ENCODE data around the gene ZNHIT6.

ZNHIT6 gene

GRCh38 chr1:85621430-85621829 lies 86.8 kb downstream of the ZNHIT6 start:
- intact Hi-C loops (cut with micrococcal nuclease): no loop called here
- no peaks in the 10 kb centered on the region for H3K36me3 Mint-ChIP-seq (ENCODE audit: low read depth)
- H3K9me3 Mint-ChIP-seq: peaks cover 45% of the 10 kb centered on the region
- peaks cover 2% of the 10 kb centered on the region for H3K27me3 Mint-ChIP-seq
- no peaks in the 10 kb centered on the region for H3K4me1 Mint-ChIP-seq (ENCODE audit: low read depth)
- no peak overlapping the region for H3K27ac Mint-ChIP-seq
- no peak overlapping the region for H3K4me3 Mint-ChIP-seq

GRCh38 chr1:85617633-85618100 lies 90.6 kb downstream of the ZNHIT6 start:
- H3K4me3 Mint-ChIP-seq: no peak overlapping the region
- H3K9me3 Mint-ChIP-seq: peaks cover 40% of the 10 kb centered on the region
- H3K36me3 Mint-ChIP-seq (ENCODE audit: low read depth): no peaks in the 10 kb centered on the region
- H3K4me1 Mint-ChIP-seq (ENCODE audit: low read depth): no peaks in the 10 kb centered on the region
- no peak overlapping the region for H3K27ac Mint-ChIP-seq
- intact Hi-C loops (cut with micrococcal nuclease): no loop called here
- H3K27me3 Mint-ChIP-seq: peaks cover 9% of the 10 kb centered on the region

- no peaks in the 10 kb centered on the region for H3K4me1 Mint-ChIP-seq (ENCODE audit: low read depth)
- peaks cover 9% of the 10 kb centered on the region for H3K27me3 Mint-ChIP-seq
- intact Hi-C loops (cut with micrococcal nuclease): no loop called here
- H3K4me3 Mint-ChIP-seq: no peak overlapping the region
- H3K27ac Mint-ChIP-seq: no peak overlapping the region
- no peaks in the 10 kb centered on the region for H3K36me3 Mint-ChIP-seq (ENCODE audit: low read depth)
- H3K9me3 Mint-ChIP-seq: peaks cover 31% of the 10 kb centered on the region
Measured at GRCh38 chr1:85616736-85617135, 91.5 kb downstream of the ZNHIT6 start.

DNA sequence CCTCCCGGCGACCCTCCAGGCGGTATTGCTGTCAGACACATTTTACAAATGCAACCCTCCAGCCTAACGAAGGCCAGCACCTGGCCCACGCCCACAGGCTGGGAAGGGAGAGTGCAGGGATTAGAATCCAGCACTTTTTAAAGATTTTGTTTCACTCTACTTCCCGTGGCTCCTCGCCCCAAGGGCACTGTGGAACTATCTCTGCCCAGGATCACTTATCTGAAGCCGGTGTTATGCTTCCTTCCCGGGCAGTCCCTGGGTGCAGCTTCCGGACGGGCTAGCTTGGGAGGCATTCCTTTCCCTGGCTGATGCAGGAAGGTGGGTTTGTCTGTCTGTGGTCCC lies 91.9 kb downstream of the ZNHIT6 start:
- intact Hi-C loops (cut with micrococcal nuclease): no loop called here
- Mint-ChIP-seq H3K36me3 (ENCODE audit: low read depth) (no peaks in the 10 kb centered on the region), H3K4me1 (ENCODE audit: low read depth) (no peaks in the 10 kb centered on the region), H3K27ac (no peak overlapping the region), H3K27me3 (peaks cover 9% of the 10 kb centered on the region), H3K4me3 (no peak overlapping the region), H3K9me3 (peaks cover 27% of the 10 kb centered on the region)

- Mint-ChIP-seq H3K4me3 (no peak overlapping the region), H3K36me3 (ENCODE audit: low read depth) (no peaks in the 10 kb centered on the region), H3K4me1 (ENCODE audit: low read depth) (no peaks in the 10 kb centered on the region), H3K27ac (no peak overlapping the region), H3K27me3 (peaks cover 9% of the 10 kb centered on the region), H3K9me3 (peaks cover 21% of the 10 kb centered on the region)
- intact Hi-C loops (cut with micrococcal nuclease): no loop called here
Measured at GRCh38 chr1:85615586-85616363, 92.5 kb downstream of the ZNHIT6 start.

GRCh38 chr1:85612704-85613361 lies 95.4 kb downstream of the ZNHIT6 start:
- Mint-ChIP-seq H3K27me3 (peaks cover 9% of the 10 kb centered on the region), H3K4me1 (ENCODE audit: low read depth) (no peaks in the 10 kb centered on the region)
- intact Hi-C loops (cut with micrococcal nuclease): no loop called here

DNA sequence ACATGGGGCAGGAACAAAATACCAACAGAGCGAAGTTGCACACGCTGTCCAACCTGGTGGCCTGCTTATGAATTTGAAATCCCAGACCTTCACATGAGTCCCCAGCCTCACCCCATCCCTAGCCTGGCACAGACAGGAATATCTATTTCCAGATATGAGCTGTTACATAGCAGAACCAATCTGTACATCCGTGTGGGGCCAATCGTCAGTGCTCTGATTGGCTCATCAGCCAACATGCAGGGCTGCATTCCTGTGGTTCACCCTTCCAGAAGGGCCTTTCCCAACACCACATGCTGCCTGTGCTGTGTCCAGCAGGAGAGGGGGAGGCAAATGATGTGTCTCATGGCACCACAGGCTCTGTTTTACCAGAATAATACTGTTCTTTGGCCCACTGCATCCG lies 96.4 kb downstream of the ZNHIT6 start:
- intact Hi-C loops (cut with micrococcal nuclease): no loop called here
- H3K4me1 Mint-ChIP-seq (ENCODE audit: low read depth): no peaks in the 10 kb centered on the region
- H3K27me3 Mint-ChIP-seq: peaks cover 9% of the 10 kb centered on the region
- no peak overlapping the region for H3K4me3 Mint-ChIP-seq
- peaks cover 6% of the 10 kb centered on the region for H3K9me3 Mint-ChIP-seq
- no peak overlapping the region for H3K27ac Mint-ChIP-seq
- H3K36me3 Mint-ChIP-seq (ENCODE audit: low read depth): no peaks in the 10 kb centered on the region

More at GRCh38 chr1:85612704-85613361, 95.4 kb downstream of the ZNHIT6 start:
- H3K4me3 Mint-ChIP-seq: no peak overlapping the region
- H3K36me3 Mint-ChIP-seq (ENCODE audit: low read depth): no peaks in the 10 kb centered on the region
- peaks cover 6% of the 10 kb centered on the region for H3K9me3 Mint-ChIP-seq
- no peak overlapping the region for H3K27ac Mint-ChIP-seq

GRCh38 chr1:85611425-85611824 lies 96.8 kb downstream of the ZNHIT6 start:
- no peak overlapping the region for H3K4me3 Mint-ChIP-seq

DNA sequence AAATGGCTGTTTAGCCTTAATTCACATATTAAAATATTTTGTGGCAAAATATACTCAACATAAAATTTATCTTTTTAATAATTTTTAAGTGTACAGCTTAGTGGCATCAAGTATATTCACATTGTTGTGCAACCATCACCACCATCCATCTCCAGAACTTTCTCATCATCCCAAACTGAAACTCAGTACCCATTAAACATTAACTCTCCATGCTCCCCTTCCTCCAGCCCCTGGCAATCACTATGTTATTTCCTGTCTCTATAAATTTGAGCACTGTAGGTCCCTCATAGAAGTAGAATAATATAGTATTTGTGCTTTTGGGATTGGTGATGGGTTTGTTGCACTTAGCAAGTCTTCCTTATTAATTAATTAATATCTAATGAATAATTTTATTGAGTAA lies 98.3 kb downstream of the ZNHIT6 start:
- Mint-ChIP-seq H3K9me3 (no peaks in the 10 kb centered on the region), H3K4me3 (no peak overlapping the region), H3K36me3 (ENCODE audit: low read depth) (no peaks in the 10 kb centered on the region), H3K27me3 (no peaks in the 10 kb centered on the region), H3K4me1 (ENCODE audit: low read depth) (no peaks in the 10 kb centered on the region), H3K27ac (no peak overlapping the region)
- intact Hi-C loops (cut with micrococcal nuclease): no loop called here

More at GRCh38 chr1:85611425-85611824, 96.8 kb downstream of the ZNHIT6 start:
- peaks cover 6% of the 10 kb centered on the region for H3K9me3 Mint-ChIP-seq
- H3K27me3 Mint-ChIP-seq: peaks cover 7% of the 10 kb centered on the region
- H3K27ac Mint-ChIP-seq: no peak overlapping the region
- no peaks in the 10 kb centered on the region for H3K4me1 Mint-ChIP-seq (ENCODE audit: low read depth)
- H3K36me3 Mint-ChIP-seq (ENCODE audit: low read depth): no peaks in the 10 kb centered on the region
- intact Hi-C loops (cut with micrococcal nuclease): no loop called here

DNA sequence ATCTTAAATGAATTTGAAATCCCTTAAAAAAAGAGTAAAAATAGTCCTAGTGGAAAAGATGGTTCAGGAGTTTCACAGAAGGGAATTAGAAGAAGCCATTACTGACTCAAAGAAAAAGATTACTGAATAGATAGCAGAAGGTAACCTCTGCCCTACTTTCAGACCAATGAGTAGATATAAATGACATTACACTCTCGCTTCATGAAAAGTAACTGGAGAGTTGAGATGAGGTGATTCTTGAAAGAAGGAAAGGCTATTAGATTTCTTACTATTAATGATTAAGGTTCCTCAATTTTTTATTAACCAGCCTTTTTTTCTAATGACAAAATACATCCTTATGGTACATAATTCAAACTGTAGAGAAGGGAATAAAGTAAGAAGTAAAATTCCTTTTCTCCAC lies 99.4 kb downstream of the ZNHIT6 start:
- no peak overlapping the region for H3K27ac Mint-ChIP-seq
- H3K4me1 Mint-ChIP-seq (ENCODE audit: low read depth): no peaks in the 10 kb centered on the region
- H3K27me3 Mint-ChIP-seq: no peaks in the 10 kb centered on the region
- no peaks in the 10 kb centered on the region for H3K9me3 Mint-ChIP-seq
- intact Hi-C loops (cut with micrococcal nuclease): no loop called here
- H3K36me3 Mint-ChIP-seq (ENCODE audit: low read depth): no peaks in the 10 kb centered on the region
- no peak overlapping the region for H3K4me3 Mint-ChIP-seq

- Mint-ChIP-seq H3K4me1 (ENCODE audit: low read depth) (no peaks in the 10 kb centered on the region), H3K9me3 (no peaks in the 10 kb centered on the region), H3K36me3 (ENCODE audit: low read depth) (no peaks in the 10 kb centered on the region), H3K27me3 (no peaks in the 10 kb centered on the region), H3K27ac (no peak overlapping the region), H3K4me3 (no peak overlapping the region)
- intact Hi-C loops (cut with micrococcal nuclease): no loop called here
Measured at GRCh38 chr1:85607921-85608265, 100.3 kb downstream of the ZNHIT6 start.

GRCh38 chr1:85607126-85607920 lies 100.9 kb downstream of the ZNHIT6 start:
- Mint-ChIP-seq H3K36me3 (ENCODE audit: low read depth) (no peaks in the 10 kb centered on the region), H3K4me1 (ENCODE audit: low read depth) (no peaks in the 10 kb centered on the region), H3K9me3 (no peaks in the 10 kb centered on the region), H3K4me3 (no peak overlapping the region), H3K27me3 (no peaks in the 10 kb centered on the region), H3K27ac (no peak overlapping the region)
- intact Hi-C loops (cut with micrococcal nuclease): no loop called here

GRCh38 chr1:85606414-85606800 lies 101.8 kb downstream of the ZNHIT6 start:
- Mint-ChIP-seq H3K27ac (no peak overlapping the region), H3K4me3 (no peak overlapping the region), H3K4me1 (ENCODE audit: low read depth) (no peaks in the 10 kb centered on the region), H3K36me3 (ENCODE audit: low read depth) (no peaks in the 10 kb centered on the region), H3K9me3 (no peaks in the 10 kb centered on the region), H3K27me3 (no peaks in the 10 kb centered on the region)
- intact Hi-C loops (cut with micrococcal nuclease): no loop called here

All from dendritic cell treated with granulocyte-macrophage colony-stimulating factor and Interleukin-4, amounts not matched to agents 40 ng/mL and 50 ng/mL, for 4 days (primary cell).